ENCODE data around the gene ZBTB40.

ZBTB40 gene

GRCh38 chr1:22494943-22495579 is 43.4 kb downstream of the ZBTB40 start:
- DNase-seq (ENCODE audit: insufficient read length, low spot score) (no peak), FAIRE-seq (no peak)
- TF ChIP-seq TAF1 (IDR thresholded peaks at IDR 0.05; ENCODE audit: low read depth, low read length): no peak
- TF ChIP-seq PAX5 (IDR thresholded peaks at IDR 0.05; ENCODE audit: insufficient read depth, low read length, severe bottlenecking): no peak
- TF ChIP-seq POLR2AphosphoS5 (IDR thresholded peaks at IDR 0.05; ENCODE audit: low read depth, low read length): no peak
- TF ChIP-seq POU2F2 (IDR thresholded peaks at IDR 0.05; ENCODE audit: low read depth, low read length): no peak
- no peak for TF ChIP-seq POLR2A (IDR thresholded peaks at IDR 0.05; ENCODE audit: low read depth, low read length)
- no peak for TF ChIP-seq SPI1 (IDR thresholded peaks at IDR 0.05; ENCODE audit: low read depth, low read length)

DNA sequence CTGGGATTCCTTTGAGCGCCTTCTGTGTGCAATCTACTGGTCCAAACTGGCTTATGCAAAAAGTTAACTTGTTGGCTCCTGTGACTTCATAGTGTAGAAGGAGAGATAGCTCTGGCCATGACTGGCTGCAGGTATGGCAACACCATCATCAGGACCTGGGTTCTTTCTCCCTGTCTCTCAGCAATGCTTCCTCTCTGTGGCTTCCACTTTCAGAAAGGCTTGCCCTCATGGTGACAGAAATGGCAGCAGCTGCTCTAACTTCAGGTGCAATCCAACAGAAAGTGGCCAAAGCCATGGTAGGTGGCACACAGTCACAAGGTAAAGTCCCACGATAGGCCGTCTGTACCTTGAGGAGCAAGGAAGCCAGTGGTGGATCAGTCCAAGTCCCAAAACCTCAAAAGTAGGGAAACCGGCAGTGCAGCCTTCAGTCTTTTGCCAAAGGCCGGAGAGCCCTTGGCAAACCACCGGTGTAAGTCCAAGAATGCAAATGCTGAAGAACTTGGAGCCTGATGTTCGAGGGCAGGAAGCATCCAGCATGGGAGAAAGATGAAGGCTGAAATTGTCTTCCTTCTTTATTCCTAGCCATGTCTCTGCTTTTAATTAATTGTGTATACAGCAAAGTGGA is 45.0 kb downstream of the ZBTB40 start:
- DNase-seq (ENCODE audit: insufficient read length, low spot score) (no peak), FAIRE-seq (no peak)
- no peak for TF ChIP-seq TAF1 (IDR thresholded peaks at IDR 0.05; ENCODE audit: low read depth, low read length)
- no peak for TF ChIP-seq SPI1 (IDR thresholded peaks at IDR 0.05; ENCODE audit: low read depth, low read length)
- TF ChIP-seq POLR2AphosphoS5 (IDR thresholded peaks at IDR 0.05; ENCODE audit: low read depth, low read length): no peak
- TF ChIP-seq PAX5 (IDR thresholded peaks at IDR 0.05; ENCODE audit: insufficient read depth, low read length, severe bottlenecking): no peak
- no peak for TF ChIP-seq POU2F2 (IDR thresholded peaks at IDR 0.05; ENCODE audit: low read depth, low read length)
- no peak for TF ChIP-seq POLR2A (IDR thresholded peaks at IDR 0.05; ENCODE audit: low read depth, low read length)

- no peak for FAIRE-seq
- no peak for DNase-seq (ENCODE audit: insufficient read length, low spot score)
- TF ChIP-seq SPI1 (IDR thresholded peaks at IDR 0.05; ENCODE audit: low read depth, low read length) (no peak), PAX5 (IDR thresholded peaks at IDR 0.05; ENCODE audit: insufficient read depth, low read length, severe bottlenecking) (no peak), TAF1 (IDR thresholded peaks at IDR 0.05; ENCODE audit: low read depth, low read length) (no peak), POLR2AphosphoS5 (IDR thresholded peaks at IDR 0.05; ENCODE audit: low read depth, low read length) (no peak), POLR2A (IDR thresholded peaks at IDR 0.05; ENCODE audit: low read depth, low read length) (no peak)
Observed at GRCh38 chr1:22498463-22498862, 46.8 kb downstream of the ZBTB40 start.

DNA sequence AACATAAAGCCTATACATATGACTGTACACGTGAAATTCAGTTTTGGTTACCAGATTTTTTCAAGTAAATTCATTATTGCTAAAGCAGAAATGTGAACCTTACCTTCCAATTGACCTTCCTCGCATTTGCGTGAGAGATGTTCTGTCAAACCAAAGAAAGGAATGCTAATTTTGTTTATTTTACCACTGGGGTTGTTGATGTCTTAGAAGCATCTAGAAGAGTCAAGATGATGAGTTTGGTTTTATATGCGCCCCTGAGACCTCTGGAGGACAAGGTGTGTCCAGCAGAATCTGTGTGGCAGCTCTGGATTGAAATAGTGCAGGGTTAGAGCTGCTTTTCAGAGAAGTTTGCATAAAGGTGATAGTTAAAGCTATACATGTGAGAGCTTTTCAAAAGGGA is 48.4 kb downstream of the ZBTB40 start:
- FAIRE-seq: no peak
- no peak for TF ChIP-seq POLR2A (IDR thresholded peaks at IDR 0.05; ENCODE audit: low read depth, low read length)
- no peak for TF ChIP-seq TAF1 (IDR thresholded peaks at IDR 0.05; ENCODE audit: low read depth, low read length)
- no peak for TF ChIP-seq POLR2AphosphoS5 (IDR thresholded peaks at IDR 0.05; ENCODE audit: low read depth, low read length)
- no peak for TF ChIP-seq PAX5 (IDR thresholded peaks at IDR 0.05; ENCODE audit: insufficient read depth, low read length, severe bottlenecking)
- TF ChIP-seq POU2F2 (IDR thresholded peaks at IDR 0.05; ENCODE audit: low read depth, low read length): no peak
- no peak for TF ChIP-seq SPI1 (IDR thresholded peaks at IDR 0.05; ENCODE audit: low read depth, low read length)
- DNase-seq (ENCODE audit: insufficient read length, low spot score): no peak

DNA sequence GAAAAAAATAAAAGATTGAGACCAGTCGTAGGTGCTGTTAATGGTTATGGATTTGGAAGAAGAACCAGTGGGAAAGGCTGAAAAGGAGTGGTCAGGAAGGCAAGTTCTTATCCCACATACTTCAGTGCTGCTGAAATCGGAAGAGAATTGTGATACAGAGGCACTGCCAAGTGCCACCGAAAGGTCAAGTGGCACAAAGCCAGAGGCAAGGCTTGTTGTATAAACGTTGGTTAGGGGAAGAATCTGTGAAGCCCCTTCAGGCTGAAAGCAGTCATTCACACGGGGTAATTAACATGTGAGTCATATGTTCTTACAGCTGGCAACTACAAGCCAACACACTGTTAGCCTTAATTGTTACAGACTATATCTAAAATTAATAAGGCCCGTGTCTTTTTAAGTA is 48.8 kb downstream of the ZBTB40 start:
- FAIRE-seq (no peak), DNase-seq (ENCODE audit: insufficient read length, low spot score) (no peak)

GRCh38 chr1:22502202-22502601 is 50.6 kb downstream of the ZBTB40 start:
- TF ChIP-seq POU2F2 (IDR thresholded peaks at IDR 0.05; ENCODE audit: low read depth, low read length) (no peak), TAF1 (IDR thresholded peaks at IDR 0.05; ENCODE audit: low read depth, low read length) (no peak), POLR2AphosphoS5 (IDR thresholded peaks at IDR 0.05; ENCODE audit: low read depth, low read length) (no peak), POLR2A (IDR thresholded peaks at IDR 0.05; ENCODE audit: low read depth, low read length) (no peak), PAX5 (IDR thresholded peaks at IDR 0.05; ENCODE audit: insufficient read depth, low read length, severe bottlenecking) (no peak), SPI1 (IDR thresholded peaks at IDR 0.05; ENCODE audit: low read depth, low read length) (no peak)
- DNase-seq (ENCODE audit: insufficient read length, low spot score): no peak
- no peak for FAIRE-seq

More for the DNA sequence above, 48.8 kb downstream of the ZBTB40 start:
- TF ChIP-seq PAX5 (IDR thresholded peaks at IDR 0.05; ENCODE audit: insufficient read depth, low read length, severe bottlenecking) (no peak), POLR2A (IDR thresholded peaks at IDR 0.05; ENCODE audit: low read depth, low read length) (no peak), POU2F2 (IDR thresholded peaks at IDR 0.05; ENCODE audit: low read depth, low read length) (no peak), POLR2AphosphoS5 (IDR thresholded peaks at IDR 0.05; ENCODE audit: low read depth, low read length) (no peak), SPI1 (IDR thresholded peaks at IDR 0.05; ENCODE audit: low read depth, low read length) (no peak)

- DNase-seq (ENCODE audit: insufficient read length, low spot score): no peak
- no peak for FAIRE-seq
- TF ChIP-seq POLR2AphosphoS5 (IDR thresholded peaks at IDR 0.05; ENCODE audit: low read depth, low read length): no peak
- no peak for TF ChIP-seq SPI1 (IDR thresholded peaks at IDR 0.05; ENCODE audit: low read depth, low read length)
- no peak for TF ChIP-seq TAF1 (IDR thresholded peaks at IDR 0.05; ENCODE audit: low read depth, low read length)
- TF ChIP-seq POLR2A (IDR thresholded peaks at IDR 0.05; ENCODE audit: low read depth, low read length): no peak
- TF ChIP-seq POU2F2 (IDR thresholded peaks at IDR 0.05; ENCODE audit: low read depth, low read length): no peak
Observed at GRCh38 chr1:22503721-22504410, 52.2 kb downstream of the ZBTB40 start.

- no peak for TF ChIP-seq TAF1 (IDR thresholded peaks at IDR 0.05; ENCODE audit: low read depth, low read length)
- no peak for TF ChIP-seq POLR2A (IDR thresholded peaks at IDR 0.05; ENCODE audit: low read depth, low read length)
- TF ChIP-seq POLR2AphosphoS5 (IDR thresholded peaks at IDR 0.05; ENCODE audit: low read depth, low read length): no peak
- no peak for DNase-seq (ENCODE audit: insufficient read length, low spot score)
- FAIRE-seq: no peak
Observed at GRCh38 chr1:22506130-22506692, 54.6 kb downstream of the ZBTB40 start.

- DNase-seq (ENCODE audit: insufficient read length, low spot score): no peak
- FAIRE-seq: no peak
- TF ChIP-seq PAX5 (IDR thresholded peaks at IDR 0.05; ENCODE audit: insufficient read depth, low read length, severe bottlenecking): no peak
- no peak for TF ChIP-seq POLR2A (IDR thresholded peaks at IDR 0.05; ENCODE audit: low read depth, low read length)
- no peak for TF ChIP-seq SPI1 (IDR thresholded peaks at IDR 0.05; ENCODE audit: low read depth, low read length)
Observed at GRCh38 chr1:22507587-22507986, 55.9 kb downstream of the ZBTB40 start.

Data from GM12891 (cell line).